HG03432 (cell line): ENCODE measurements around the gene CDX2.

Experiments
- ATAC-seq: cut with Tn5 transposase; IDR thresholded peaks from one replicate; pipeline ENCODE4 v1.9.1; 2021; ENCODE audit warnings: mild to moderate bottlenecking, moderate library complexity; ENCODE audit not compliant: unreplicated experiment

The CDX2 gene

GRCh38 chr13:27918918-27919658, 50.0 kb downstream of the CDX2 start:
- no peak for ATAC-seq

GRCh38 chr13:27918041-27918917, 50.8 kb downstream of the CDX2 start:
- no peak for ATAC-seq

GRCh38 chr13:27917121-27917947, 51.8 kb downstream of the CDX2 start:
- no peak for ATAC-seq

- no peak for ATAC-seq
Observed at GRCh38 chr13:27915301-27916207, 53.6 kb downstream of the CDX2 start.

DNA sequence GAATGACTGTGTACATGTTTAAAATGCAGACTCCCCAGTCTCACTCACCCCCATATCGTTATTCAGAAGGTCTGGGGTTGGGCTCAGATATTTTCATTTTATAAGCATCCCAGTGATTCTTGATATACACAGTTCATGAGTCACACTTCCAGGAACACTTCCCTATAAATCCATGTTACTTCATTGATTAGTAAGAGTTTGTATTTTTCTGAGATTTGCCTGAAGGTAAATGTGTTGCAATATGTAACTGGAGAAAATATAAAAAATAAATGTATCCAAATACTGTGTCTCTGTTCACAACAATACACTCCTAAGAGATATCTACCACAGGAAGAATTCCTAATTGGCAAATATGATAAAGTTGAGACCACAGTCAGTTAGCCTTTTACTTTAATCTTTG, 56.0 kb downstream of the CDX2 start:
- ATAC-seq: no peak

GRCh38 chr13:27911521-27911920, 57.6 kb downstream of the CDX2 start:
- no peak for ATAC-seq
